ENCODE measurements around the gene SCAI. TPM values are rescaled to one million over a fixed set of nuclear protein-coding genes. Genes with fewer than 3 reads are reported as not detected.

SCAI gene
- polyA plus RNA-seq, 2 of the 4 experiments (the other 2 are of a cell fraction), result 2.1 to 5.0 TPM

DNA sequence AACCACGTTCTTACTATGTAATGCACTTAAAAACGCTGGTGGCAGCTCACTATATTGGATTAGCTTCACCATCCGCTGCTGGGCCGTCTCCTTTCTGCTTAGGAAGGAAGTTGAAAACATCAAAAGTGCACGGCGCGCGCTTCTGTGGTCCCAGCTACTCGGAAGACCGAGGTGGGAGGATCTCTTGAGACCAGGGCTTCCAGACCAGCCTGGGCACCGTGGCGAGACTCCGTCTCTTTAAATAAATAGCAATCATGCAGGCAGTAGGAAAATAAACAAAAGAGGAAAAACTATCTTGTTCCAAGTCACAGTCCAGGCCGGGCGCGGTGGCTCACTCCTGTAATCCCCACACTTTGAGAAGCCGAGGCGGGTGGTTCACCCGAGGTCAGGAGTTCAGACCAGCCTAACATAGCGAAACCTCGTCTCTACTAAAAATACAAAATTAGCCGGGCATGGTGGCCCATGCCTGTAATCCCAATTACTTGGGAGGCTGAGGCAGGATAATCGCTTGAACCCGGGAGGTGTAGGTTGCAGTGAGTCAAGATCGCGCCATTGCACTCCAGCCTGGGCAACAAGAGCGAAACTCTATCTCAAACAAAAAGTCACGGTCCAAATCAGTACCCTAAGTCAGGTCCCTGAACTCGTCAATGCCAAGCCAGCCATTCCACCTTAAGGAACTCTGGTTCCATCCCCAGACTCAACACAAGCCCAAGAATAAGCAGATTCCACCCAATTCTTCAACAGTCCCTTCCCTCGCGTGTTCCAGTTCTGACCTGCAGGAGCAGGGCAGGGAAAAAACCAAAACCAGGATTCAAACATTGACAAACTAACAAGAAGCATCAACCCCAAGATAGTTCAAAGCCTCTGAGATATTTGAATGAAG, 201.4 kb downstream of the SCAI start:
- H3K4me2 ChIP-seq, result peak overlapping the region; percentile 90
- TF ChIP-seq RCOR1 (IDR thresholded peaks at IDR 0.05; ENCODE audit: low read depth, low read length), result no peak
- TF ChIP-seq KDM1A (IDR thresholded peaks at IDR 0.05; ENCODE audit: low read depth), result no peak
- TF ChIP-seq USF2 (IDR thresholded peaks at IDR 0.05), result no peak
- TF ChIP-seq RNF2 (IDR thresholded peaks at IDR 0.05; ENCODE audit: borderline replicate concordance, low read depth), result no peak
- TF ChIP-seq, protein P1, sequence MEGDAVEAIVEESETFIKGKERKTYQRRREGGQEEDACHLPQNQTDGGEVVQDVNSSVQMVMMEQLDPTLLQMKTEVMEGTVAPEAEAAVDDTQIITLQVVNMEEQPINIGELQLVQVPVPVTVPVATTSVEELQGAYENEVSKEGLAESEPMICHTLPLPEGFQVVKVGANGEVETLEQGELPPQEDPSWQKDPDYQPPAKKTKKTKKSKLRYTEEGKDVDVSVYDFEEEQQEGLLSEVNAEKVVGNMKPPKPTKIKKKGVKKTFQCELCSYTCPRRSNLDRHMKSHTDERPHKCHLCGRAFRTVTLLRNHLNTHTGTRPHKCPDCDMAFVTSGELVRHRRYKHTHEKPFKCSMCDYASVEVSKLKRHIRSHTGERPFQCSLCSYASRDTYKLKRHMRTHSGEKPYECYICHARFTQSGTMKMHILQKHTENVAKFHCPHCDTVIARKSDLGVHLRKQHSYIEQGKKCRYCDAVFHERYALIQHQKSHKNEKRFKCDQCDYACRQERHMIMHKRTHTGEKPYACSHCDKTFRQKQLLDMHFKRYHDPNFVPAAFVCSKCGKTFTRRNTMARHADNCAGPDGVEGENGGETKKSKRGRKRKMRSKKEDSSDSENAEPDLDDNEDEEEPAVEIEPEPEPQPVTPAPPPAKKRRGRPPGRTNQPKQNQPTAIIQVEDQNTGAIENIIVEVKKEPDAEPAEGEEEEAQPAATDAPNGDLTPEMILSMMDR (IDR thresholded peaks at IDR 0.05), result no peak
- no peak for TF ChIP-seq EHF (CRISPR knock-in tag; IDR thresholded peaks at IDR 0.05)
- no peak for FAIRE-seq
- ChIA-PET POLR2A (interaction anchor here (0.7 kb wide), 1 partner anchor 201 kb away, joined by 3 read pairs; no protein-coding TSS in a partner anchor), CTCF (no interaction called here)
- peak; percentile 26 to 29 for DNase-seq (ENCODE audit: low read depth in 1 of 2, low spot score in 1 of 2)
- peaks cover 11% of the 10 kb centered on the region; the same call in 2 of the 3 replicates for H3K4me1 ChIP-seq
- peak; percentile 16 to 37; a peak in 4 of 6 replicates for ATAC-seq
- H3K9me3 ChIP-seq, result no peaks in the 10 kb centered on the region
- H3K4me3 ChIP-seq, result peak overlapping the region; percentile 60
- peak overlapping the region; percentile 89 to 97 for H3K27ac ChIP-seq
- WGBS (ENCODE audit: missing lambda C conversion rate), result 36% methylated on average over 31 of the region's 31 CpGs

DNA sequence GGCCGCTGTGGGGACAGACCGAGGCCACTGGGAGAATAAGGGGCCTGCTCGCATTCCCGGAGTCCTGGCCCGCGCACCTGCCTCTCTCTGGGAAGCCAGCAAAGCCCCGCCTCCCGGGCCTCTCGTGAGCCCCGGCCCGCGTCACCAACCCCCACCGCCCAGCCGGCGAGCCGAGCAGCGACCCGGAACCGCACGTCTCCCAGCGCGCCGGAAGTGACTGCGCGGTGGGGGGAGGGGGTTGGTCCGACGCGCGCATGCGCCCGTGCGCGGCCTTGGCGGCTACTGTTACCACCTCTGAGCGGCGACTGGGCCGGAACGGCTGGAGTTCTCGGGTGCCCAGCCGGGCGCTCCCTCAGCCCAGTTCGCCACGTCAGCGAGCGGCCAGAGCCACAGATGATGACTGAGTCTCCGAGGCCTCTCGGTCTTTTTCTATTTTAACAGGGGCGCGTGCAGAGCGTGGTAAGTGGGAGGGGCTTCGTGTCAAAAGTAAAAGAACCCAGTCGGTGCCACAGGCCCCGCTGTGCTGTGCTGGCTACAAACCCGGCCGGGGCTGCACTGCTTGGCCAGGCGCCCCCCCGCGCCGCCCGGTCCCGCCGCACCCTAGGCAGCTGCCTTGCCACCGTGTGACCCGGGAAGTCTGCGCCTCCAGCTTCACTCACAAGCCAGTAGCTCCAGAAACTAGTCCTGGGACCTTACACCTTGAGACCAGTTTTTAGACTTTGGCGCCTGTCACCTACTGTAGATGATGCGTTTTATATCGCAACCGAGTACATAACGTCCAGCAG, 202.2 kb downstream of the SCAI start, which contains the start of gene GOLGA1:
TSS of gene GOLGA1 (minus strand) at position 190 of the 785 bp plus-strand sequence. CDS start 2,372 bp downstream, outside the sequence.
- POLR2A ChIA-PET, result interaction anchor here (0.7 kb wide), 1 partner anchor 201 kb away, joined by 3 read pairs; no protein-coding TSS in a partner anchor

More for the DNA sequence above, 202.2 kb downstream of the SCAI start, which contains the start of gene GOLGA1:
- WGBS (ENCODE audit: missing lambda C conversion rate), result 0% methylated on average over 27 of the region's 70 CpGs
- H3K4me2 ChIP-seq, result peak within 1 kb of the TSS; percentile 90
- H3K4me3 ChIP-seq, result peak within 1 kb of the TSS; percentile 60
- no peaks in the 10 kb centered on the region for H3K9me3 ChIP-seq
- DNase-seq (ENCODE audit: low read depth in 1 of 2, low spot score in 1 of 2) (peak; percentile 90 to 94), FAIRE-seq (no peak), ATAC-seq (peak; percentile 94 to 97)
- peak within 1 kb of the TSS; percentile 89 to 97 for H3K27ac ChIP-seq
- H3K4me1 ChIP-seq, result peaks cover 11% of the 10 kb centered on the region; the same call in 2 of the 3 replicates
- CTCF ChIA-PET, result no interaction called here
- peak; percentile 81 for TF ChIP-seq POLR2A (IDR thresholded peaks at IDR 0.05; ENCODE audit: low read length)
- peak; percentile 83; the same call in 1 of the 2 replicates for TF ChIP-seq PHF8 (IDR thresholded peaks at IDR 0.05; ENCODE audit: borderline replicate concordance, low read depth)
- no peak for TF ChIP-seq NPAS2 (CRISPR knock-in tag; IDR thresholded peaks at IDR 0.05; ENCODE audit: borderline replicate concordance)
- TF ChIP-seq MAZ (IDR thresholded peaks at IDR 0.05; ENCODE audit: borderline replicate concordance, low read depth, low read length), result peak; percentile 55; the same call in 1 of the 2 replicates
- no peak for TF ChIP-seq SREBF2 (IDR thresholded peaks at IDR 0.05)
- no peak for TF ChIP-seq NFE2L2 (conservative IDR thresholded peaks at IDR 0.05; ENCODE audit: low read length)
- TF ChIP-seq, protein P2, sequence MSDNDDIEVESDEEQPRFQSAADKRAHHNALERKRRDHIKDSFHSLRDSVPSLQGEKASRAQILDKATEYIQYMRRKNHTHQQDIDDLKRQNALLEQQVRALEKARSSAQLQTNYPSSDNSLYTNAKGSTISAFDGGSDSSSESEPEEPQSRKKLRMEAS (IDR thresholded peaks at IDR 0.05), result peak; percentile 92
- TF ChIP-seq, protein P3, sequence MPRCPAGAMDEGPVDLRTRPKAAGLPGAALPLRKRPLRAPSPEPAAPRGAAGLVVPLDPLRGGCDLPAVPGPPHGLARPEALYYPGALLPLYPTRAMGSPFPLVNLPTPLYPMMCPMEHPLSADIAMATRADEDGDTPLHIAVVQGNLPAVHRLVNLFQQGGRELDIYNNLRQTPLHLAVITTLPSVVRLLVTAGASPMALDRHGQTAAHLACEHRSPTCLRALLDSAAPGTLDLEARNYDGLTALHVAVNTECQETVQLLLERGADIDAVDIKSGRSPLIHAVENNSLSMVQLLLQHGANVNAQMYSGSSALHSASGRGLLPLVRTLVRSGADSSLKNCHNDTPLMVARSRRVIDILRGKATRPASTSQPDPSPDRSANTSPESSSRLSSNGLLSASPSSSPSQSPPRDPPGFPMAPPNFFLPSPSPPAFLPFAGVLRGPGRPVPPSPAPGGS (IDR thresholded peaks at IDR 0.05), result peak; percentile 64; the same call in 2 of the 3 replicates
- peak; percentile 41; the same call in 1 of the 2 replicates for TF ChIP-seq MYC (IDR thresholded peaks at IDR 0.05; ENCODE audit: borderline replicate concordance, low read length)
- peak; percentile 18; the same call in 1 of the 2 replicates for TF ChIP-seq PBX3 (IDR thresholded peaks at IDR 0.05)
- TF ChIP-seq KDM5A (IDR thresholded peaks at IDR 0.05), result 0 out of 2 replicates have a peak, but pooled peaks have one; percentile 30
- TF ChIP-seq TFCP2L1 (CRISPR knock-in tag; IDR thresholded peaks at IDR 0.05), result peak; percentile 15; the same call in 1 of the 2 replicates
- no peak for TF ChIP-seq NR3C1 (IDR thresholded peaks at IDR 0.05)
- TF ChIP-seq JUN (IDR thresholded peaks at IDR 0.05), result peak in 1 of 2 experiments; percentile 86; a peak in 4 of 5 replicates
- TF ChIP-seq CHD2 (IDR thresholded peaks at IDR 0.05; ENCODE audit: low read length, partially characterized antibody), result peak; percentile 57
- TF ChIP-seq ESRRA (IDR thresholded peaks at IDR 0.05; ENCODE audit: borderline replicate concordance, low read length), result 0 out of 2 replicates have a peak, but pooled peaks have one; percentile 11
- peak; percentile 75 for TF ChIP-seq E2F6 (IDR thresholded peaks at IDR 0.05; ENCODE audit: borderline replicate concordance, low read depth)
- TF ChIP-seq FOSL2 (IDR thresholded peaks at IDR 0.05), result no peak
- TF ChIP-seq FOSL2 (CRISPR knock-in tag; IDR thresholded peaks at IDR 0.05), result peak; percentile 34; the same call in 1 of the 2 replicates
- TF ChIP-seq RAD21 (conservative IDR thresholded peaks at IDR 0.05 in 1 of 2, IDR thresholded peaks at IDR 0.05 in 1 of 2), result no peak
